Renal cortex interstitium (tissue), 11 donors: ENCODE data around the gene PPT1. TPM values are rescaled to one million over a fixed set of nuclear protein-coding genes. Genes with fewer than 3 reads are reported as not detected.

ENCODE experiments used
- DNase-seq, 11 donors: peaks; one replicate each; pipeline ENCODE4 v3.0.0-alpha.2; 2013; ENCODE audit warnings: low read depth in 9 of 11, low spot score in 4 of 11; ENCODE audit errors: extremely low read depth in 1 of 11
- polyA plus RNA-seq, 3 donors: library from polyadenylated mRNA; unstranded; fragments of 120-200 nt; gene quantifications; one replicate each; pipeline ENCODE4 v1.2.1, GENCODE V29; 2013; ENCODE audit not compliant: insufficient read length in 3 of 3

PPT1 gene
- polyA plus RNA-seq, 3 donors = 103 to 118 (median 111) TPM

DNA sequence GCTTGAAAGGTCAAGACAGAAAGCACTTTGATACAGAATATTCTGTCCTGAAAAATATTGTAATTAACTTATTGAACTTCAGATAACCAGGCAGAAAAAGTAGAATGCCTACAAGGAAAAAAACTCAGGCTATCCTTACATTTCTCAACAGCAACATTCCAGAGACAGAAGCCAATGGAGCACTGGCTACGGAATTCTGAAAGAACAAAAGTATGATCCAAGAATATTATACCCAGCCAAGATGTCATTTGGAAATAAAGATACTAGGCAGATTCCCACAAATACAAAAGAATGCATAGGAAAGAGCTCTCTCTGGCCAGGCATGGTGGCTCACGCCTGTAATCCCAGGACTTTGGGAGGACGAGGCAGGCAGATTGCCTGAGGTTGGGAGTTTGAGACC is 5.8 kb upstream of the PPT1 start:
- no peak for DNase-seq

DNA sequence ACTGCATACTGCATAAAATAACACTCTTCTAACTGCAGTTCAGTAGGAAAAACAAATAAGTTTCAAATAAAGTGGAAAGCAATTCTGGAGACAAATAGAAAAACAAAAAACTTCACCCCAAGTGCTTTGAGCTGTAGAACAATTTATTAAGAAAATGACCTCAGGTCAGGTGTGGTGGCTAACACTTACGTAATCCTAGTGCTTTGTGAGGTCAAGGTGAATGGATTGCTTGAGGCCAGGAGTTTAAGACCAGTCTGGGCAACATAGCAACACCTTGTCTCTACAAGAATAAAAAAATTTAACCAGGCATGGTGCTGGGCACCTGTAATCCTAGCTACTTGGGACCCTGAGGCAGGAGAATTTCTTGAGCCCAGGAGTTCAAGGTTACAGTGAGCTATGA is 5.0 kb upstream of the PPT1 start:
- DNase-seq = no peak

DNA sequence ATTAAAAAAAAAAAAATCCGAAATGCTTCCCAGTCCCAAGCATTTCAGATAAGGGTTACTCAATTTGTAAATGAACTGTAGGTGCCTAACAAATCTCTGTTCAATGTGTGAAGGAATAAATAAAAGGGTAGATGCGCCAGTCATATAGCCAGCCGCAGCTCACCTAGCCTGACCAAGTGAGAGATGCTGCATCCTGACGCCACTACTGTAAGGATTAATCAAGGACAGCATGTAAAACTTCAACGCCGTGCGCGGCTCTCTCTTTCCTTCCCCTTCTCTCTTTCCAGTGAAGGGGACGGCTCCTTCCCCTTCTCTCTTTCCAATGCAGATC is 441 bp downstream of the PPT1 start:
- peak in 1 of 11 donors; percentile 0 for DNase-seq

DNA sequence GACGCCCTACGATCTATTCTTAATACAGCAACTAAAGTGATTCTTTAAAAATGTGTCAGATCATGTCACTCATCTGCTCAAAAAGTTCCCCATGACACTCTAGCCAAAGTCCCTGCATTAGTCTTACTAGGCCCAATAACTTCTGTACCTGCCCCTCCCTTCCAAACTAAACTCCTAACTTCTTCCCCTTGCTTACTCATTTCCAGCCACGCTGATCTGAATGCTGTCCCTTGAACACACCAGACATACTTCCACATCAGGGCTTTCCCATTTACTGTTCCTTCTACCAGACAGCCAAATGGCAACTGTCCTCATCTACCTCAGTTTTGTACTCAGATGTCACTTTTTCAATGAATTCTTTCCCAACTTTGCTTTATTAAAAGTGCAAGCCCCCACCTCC is 1.2 kb downstream of the PPT1 start:
- no peak for DNase-seq

DNA sequence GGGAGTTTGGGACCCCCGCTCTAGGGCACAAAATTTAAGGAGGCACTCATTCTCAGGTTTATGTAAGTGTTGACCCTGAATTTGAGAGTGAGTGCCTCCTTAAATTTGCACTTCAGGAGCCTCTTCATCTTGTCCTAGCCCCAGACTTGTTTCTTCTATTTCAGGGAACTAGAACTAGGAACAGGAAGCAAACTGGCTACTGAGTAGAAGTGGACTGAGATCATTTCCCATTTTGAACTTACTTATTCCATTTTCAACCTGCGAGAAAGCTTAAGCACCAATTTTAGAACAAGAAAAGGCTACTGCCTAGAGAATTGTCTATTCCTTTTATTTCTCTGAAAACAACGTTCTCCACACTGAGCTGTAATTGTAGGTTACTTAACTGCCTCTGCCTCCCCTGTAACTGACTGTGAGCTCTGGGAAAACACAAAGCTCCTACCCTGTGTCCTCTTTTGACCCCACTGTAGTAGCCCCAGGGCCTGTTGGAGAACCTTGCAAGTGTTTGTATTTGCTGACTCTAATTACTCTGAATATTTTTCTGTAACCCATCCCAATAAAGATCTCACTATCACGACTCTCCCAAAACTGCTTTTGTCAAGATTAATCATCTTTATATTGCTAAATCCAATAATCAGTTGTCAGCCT is 2.5 kb downstream of the PPT1 start:
- DNase-seq = no peak

DNA sequence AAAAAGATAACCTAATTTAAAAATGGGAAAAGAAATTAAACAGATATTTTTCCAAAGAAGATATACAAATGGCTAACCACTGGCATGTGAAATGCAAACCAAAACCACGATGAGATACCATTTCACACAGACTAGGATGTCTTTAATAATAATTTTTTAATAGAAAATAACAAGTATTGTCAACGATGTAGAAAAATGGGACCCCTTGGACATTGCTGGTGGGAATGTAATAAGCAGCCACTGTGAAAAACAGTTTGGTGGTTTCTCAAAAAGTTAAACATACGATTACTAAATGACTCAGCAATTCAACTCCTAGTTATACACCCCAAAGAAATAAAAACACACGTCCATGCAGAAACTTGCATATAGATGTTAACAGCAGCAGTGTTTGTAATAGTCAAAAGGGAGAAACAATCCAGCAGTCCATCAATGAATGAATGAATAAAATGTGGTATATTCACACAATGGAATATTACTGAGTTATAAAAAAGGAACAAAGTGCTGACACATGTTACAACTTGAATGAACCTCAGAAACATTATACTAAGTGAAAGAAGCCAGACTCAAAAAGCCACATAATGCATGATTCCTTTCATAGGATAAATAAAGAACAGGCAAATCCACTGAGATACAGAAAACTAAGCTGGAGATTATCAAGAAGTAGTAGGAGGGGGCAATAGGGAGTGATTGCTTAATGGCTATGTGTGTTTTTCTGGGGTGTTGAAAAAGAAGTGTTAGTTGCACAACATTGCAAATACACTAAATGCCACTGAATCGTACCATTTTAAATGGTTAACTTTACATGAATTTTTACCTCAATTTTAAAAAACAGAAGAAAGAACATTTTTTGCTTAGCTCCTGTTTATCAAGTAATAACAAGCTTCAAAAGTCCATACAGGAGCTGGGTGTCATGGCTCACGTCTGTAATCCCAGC is 4.1 kb downstream of the PPT1 start:
- DNase-seq = no peak

DNA sequence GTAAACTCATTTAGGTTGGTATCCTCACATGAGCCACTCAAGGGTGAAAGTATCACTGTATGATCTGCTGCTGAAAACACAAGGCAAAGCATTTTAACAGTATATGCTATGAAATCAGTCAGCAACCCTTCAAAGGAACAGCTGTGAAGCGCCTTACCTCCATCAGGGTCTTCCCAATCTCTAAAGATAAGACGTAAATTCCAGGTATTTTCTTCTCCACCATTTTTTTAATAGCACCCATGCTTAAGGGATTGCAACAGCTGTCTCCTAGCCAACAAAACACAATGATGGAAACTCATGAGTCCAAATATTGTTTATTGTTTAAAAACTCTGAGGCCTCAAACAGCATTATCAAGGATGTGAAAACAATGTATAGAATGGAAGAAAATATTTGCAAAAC is 4.8 kb downstream of the PPT1 start:
- DNase-seq = no peak

DNA sequence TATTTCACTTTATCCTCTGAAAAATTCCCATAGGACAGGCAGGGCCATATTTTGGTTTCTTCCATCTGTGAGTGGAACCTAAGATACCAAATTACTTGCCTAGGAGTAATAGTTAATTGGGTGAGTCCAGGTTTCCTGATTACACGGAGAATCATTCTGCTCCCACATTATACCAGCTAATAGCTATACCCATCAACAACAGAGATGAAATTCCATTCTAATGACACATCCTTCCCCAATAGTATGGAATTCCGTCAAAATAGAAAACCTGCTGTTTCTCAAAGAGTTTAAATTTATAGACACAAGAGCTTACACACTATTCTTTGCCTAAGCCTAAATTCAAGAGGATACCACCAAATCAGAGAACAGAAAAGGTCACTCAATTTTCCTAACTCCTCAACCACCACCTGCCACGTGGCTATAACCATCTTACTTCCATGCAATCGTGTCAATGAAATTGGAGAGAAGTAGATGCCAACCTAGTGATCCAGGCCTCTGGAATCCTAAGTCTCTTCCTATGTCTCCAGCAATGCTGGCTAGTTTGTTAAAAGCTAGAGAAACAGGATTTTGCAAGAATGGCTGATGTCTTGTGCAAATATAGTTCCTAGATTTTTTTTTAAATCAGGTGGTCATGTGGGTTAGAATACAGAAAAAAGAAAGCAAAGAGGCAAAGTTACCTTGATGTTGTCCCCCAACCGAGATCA is 6.2 kb downstream of the PPT1 start:
- no peak for DNase-seq

DNA sequence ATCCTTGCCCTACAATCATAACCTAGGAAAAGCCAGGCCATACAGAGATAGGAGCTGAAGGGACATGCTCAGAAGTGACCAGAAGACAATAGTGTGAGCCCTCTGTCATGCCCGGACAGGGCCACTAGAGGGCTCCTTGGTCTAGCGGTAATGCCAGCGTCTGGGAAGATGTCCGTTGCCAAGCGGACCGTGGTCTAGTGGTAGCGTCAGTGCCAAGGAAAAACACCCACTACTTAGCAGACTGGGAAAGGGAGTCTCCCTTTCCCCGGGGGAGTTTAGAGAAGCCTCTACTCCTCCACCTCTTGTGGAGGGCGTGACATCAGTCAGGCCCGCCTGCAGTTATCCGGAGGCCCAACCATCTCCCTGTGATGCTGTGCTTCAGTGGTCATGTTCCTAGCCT is 12.3 kb downstream of the PPT1 start:
- DNase-seq = peak in 6 of 11 donors; percentile 25 to 42 (median 28)

DNA sequence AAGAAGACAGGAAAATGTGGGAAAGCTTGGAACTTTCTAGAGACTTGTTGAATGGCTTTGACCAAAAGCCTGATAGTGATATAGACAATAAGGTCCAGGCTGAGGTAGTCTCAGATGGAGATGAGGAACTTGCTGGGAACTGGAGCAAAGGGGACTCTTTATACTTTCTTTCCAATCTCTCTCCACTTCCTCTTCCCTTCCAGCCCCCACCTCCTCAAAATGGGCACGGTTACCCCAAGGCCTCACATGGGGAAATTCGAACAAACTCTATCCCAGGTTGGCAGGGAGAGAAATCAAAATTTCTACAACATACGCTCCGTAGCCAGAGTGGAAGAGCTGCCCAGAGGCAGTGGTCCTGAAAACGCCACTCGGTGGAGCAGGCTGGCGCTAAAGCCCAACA is 15.2 kb downstream of the PPT1 start:
- DNase-seq = no peak

DNA sequence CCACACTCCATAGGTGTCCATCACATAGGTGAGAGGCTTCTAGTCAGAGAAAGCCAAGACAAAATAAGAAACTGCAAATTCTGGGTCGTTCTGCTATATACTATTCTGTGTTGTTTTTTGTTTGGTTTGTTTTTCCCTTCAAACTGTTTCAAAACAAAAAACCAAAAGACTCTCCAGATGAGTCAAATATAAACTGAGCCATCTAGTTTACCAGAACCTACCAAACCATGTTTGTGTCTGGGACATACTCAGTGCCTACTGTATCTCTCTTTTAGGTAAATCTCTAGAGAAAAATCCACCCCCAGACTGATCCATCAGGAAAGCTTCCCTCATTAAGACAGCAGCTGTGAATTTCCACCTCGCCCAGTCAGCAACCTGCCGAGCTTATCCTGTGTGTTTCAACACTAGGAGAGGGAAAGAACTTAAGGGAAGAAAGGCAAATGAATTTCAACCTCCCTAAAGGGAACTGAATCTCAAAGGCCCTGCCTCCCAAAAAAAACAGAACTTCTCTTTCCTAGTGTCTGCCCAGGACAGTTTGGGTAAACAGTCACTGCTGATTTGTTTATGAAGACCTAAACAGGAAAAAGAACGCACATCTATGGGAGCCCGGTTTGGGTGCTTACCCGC is 17.2 kb downstream of the PPT1 start:
- DNase-seq = no peak

DNA sequence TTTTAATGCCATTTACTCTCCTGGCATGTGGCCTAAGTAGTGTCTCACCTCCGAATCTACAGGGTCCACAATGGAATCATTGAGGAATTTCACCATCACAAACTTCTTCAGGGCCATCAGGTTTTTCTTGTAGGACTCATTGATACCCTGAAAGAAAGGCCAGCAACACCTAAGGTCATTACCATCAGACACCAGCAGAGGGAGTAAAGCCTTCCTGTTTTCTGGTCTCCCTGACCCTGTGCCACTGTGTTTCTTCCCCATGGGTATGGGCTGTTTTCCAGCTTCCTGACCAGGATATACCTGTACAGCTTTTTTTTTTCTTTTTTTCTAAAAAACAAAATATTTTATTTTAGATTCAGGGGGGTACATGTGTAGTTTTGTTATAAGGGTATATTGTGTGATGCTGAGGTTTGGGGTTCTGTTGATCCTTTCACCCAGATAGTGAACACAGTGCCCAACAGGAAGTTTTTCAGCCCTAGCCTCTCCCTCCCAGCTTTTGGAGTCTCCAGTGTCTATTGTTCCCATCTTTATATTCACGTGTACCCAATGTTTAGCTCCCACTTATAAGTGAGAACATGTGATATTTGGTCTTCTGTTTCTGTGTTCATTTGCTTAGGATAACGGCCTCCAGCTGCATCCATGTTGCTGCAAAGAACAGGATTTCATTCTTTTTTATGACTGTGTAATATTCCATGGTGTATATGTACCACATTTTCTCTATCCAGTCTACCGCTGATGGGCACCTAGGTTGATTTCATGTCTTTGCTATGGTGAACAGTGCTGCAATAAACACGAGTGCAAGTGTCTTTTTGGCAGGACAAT is 18.3 kb downstream of the PPT1 start:
- DNase-seq = peak in 5 of 11 donors; percentile 17 to 56 (median 19)

DNA sequence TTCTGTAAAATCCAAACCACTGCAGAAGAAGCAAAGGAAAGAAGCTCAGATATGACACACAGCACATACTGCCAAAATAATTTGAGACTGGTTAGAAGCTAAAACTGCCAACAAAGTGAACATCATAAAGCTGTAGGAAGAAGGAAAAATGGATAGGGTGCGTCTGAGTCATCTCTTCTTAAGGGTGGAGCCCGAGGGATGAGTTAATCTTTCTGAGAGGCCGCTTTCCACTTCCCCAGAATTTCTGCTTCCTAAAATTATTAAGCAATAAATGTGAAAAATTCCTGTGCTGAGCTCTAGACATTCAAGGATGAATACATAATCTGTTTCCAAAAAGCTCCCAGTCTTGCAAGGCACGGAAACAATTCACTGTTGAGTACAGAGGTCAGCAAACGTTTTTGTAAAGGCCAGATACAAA is 20.1 kb downstream of the PPT1 start:
- no peak for DNase-seq

DNA sequence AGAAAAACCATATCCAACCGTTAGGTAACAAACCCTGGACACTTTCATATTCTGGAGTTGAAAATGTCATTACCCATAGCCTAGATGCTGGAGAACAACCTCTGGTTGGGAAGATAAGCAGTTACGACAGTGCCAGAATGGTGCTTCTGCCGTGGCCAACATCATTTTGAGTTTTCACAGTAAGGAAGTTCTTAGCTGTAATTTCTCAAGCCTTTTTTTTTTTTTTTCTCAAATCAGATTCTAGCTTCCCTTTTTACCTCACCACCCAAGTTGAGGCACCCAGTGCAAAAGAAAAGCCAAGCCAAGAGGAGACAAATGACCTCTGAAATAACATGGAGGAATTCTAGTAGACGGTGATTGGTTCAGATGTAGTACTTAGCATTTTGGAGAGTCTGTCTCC is 21.8 kb downstream of the PPT1 start:
- no peak for DNase-seq

DNA sequence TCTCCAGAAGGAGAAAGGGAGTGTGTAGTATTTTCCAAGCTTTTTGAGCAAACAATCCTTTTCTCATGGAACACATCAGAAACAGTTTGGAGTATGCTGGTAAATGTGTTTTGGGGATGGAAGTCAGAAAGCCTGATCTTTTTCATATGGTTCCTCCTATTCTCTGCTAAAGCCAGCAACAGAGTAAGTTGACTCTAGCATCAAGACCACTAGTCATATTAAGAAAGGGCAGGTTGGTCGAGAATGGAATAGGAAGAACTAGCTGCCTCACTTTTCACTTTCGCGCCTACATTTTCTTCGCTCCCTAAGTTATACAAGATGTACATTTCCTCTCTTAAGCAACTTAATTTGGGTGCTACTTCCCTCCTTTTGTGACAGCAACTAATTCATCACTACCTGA is 24.0 kb downstream of the PPT1 start:
- DNase-seq = no peak

DNA sequence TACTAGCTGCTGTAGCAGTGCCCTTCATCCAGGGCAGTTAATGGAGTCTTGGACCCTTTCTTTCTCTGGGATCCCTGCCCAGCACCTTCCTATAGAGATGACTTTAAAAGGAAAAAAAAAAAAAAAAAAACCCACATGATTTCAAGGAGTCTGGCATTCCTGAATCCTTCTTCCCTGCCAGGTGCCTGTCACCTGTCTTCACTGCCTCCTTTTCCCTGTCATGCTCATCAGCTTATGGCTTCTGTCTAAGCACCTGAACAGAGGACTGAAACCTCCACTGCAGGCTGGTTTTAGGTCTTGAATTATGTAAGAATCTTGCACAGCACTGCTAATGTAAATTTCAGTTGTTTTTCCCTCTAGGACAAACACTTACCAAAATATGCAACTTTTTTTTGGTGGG is 24.9 kb downstream of the PPT1 start:
- DNase-seq = no peak

DNA sequence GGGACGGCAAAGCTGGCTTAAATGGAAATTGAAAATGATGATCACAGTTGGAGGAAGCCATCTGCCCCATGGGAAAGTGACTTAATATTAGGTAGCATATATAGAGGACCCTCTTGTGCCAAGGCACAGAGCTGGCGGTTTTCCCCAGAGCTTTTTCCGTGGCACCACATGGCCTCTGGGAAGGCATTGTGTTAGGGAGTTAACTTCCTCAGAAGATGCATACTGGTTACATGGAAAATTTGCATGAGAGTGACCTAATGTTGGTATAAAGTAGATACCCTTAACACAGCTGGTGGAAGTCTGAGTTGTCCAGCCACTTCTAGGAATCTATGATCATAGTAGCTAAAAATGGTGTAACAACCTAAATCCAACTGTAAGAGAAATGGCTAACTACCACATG is 29.2 kb downstream of the PPT1 start:
- DNase-seq = no peak

DNA sequence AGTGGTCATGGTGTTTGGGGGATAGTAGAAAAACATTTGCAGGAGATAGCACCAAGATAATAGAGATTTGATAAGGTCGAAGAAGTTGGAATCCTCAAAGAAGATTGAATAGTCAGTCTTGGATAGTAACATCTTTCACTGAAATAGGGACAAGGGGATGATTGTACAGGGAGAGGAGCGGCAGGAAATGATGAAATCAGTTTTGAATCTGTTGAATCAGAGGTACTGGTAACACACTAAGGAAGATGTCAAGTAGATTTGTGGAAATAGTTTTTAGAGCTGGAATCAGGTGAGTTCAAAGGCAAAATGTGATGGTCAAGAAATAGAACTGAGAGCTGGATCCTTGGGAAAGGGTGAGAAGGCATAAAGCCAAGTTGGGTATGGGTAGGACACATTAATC is 30.0 kb downstream of the PPT1 start:
- DNase-seq = no peak
